Thyroid gland (tissue), 4 donors: Measurements from ENCODE around the gene PSMD12.

Source experiments
- CTCF ChIP-seq, 6 experiments: fragments of 200-600 bp in 3 of 6; fragments of 450-650 bp in 3 of 6; sonication (generic) in 3 of 6; IDR thresholded peaks; one replicate each; pipeline ENCODE4 v1.5.1; 2016 to 2019; ENCODE audit warnings: antibody characterized with exemption in 6 of 6, mild to moderate bottlenecking in 2 of 6, inconsistent platforms in 1 of 6, moderate library complexity in 1 of 6
- POLR2A ChIP-seq, 2 donors: fragments of 450-650 bp; IDR thresholded peaks; one replicate each; pipeline ENCODE4 v1.6.1; 2017; ENCODE audit warnings: antibody characterized with exemption in 2 of 2, mild to moderate bottlenecking in 2 of 2, moderate library complexity in 1 of 2

- TF ChIP-seq CTCF (IDR thresholded peaks at IDR 0.05), result no peak
- no peak for TF ChIP-seq POLR2A (IDR thresholded peaks at IDR 0.05)
Measured at GRCh38 chr17:67385122-67385988, 19.0 kb upstream of the PSMD12 start.
